T-helper 2 cell treated with Interferon-gamma antibody and Interleukin-4, amounts not matched to agents 5 μg/mL and 100 μg/mL, for 36 hours (primary cell): ENCODE results near the gene PCCA.
A peak's percentile ranks its signal among the peaks of the same experiment; 100 is the strongest.
"Not testable (repeated sequence)": the region's sequence is repeated elsewhere in the genome, so short reads cannot be mapped to it uniquely, and the experiment has no call there.

Experiments
- DNase-seq: peaks from one replicate; pipeline ENCODE4 v3.0.0; 2021; ENCODE audit warnings: low spot score
- H3K27ac Mint-ChIP-seq: one replicate; pipeline ENCODE4 v1.8.0; 2021; ENCODE audit warnings: mild to moderate bottlenecking, mixed read lengths
- H3K27me3 Mint-ChIP-seq: one replicate; pipeline ENCODE4 v1.8.0; 2021; ENCODE audit warnings: low read depth, mixed read lengths
- H3K36me3 Mint-ChIP-seq: one replicate; pipeline ENCODE4 v1.8.0; 2021; ENCODE audit warnings: low read depth, mixed read lengths
- H3K4me1 Mint-ChIP-seq: one replicate; pipeline ENCODE4 v1.8.0; 2021; ENCODE audit warnings: low read depth, mixed read lengths
- H3K4me3 Mint-ChIP-seq: one replicate; pipeline ENCODE4 v1.8.0; 2022; ENCODE audit warnings: mild to moderate bottlenecking, moderate library complexity, mixed read lengths
- H3K9me3 Mint-ChIP-seq: one replicate; pipeline ENCODE4 v1.8.0; 2021; ENCODE audit warnings: mixed read lengths

Gene PCCA

DNA sequence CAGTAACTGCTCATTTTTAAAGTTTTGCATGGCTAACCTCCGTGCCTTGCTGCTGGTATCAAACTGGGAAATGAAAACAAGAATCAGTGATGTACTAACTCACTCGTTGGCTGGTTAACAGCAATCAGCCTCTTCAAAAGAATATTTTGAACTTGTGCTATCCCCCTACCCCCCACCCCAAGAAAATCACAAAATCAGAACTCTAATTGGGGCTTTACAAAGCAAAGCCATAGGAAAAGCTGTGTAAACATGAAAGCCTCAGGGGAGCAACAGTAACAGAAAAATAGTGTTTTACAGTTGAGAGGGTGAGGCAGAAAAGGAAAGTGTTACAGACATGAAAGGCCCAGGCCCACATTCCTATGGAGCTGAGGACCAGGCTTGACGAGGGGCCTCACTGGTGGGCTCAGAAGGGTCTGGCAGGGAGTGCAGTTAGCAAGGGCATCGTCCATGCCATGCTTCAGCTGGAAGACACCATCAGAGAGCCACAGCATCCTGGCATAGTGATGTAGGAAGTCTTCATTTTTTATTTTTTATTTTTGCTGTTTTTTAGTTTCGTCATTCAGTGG, 217.6 kb downstream of the PCCA start:
- H3K27me3 Mint-ChIP-seq = no peaks in the 10 kb centered on the region
- H3K4me1 Mint-ChIP-seq = no peaks in the 10 kb centered on the region
- H3K36me3 Mint-ChIP-seq = no peaks in the 10 kb centered on the region
- no peak overlapping the region for H3K4me3 Mint-ChIP-seq
- H3K27ac Mint-ChIP-seq = no peak overlapping the region
- no peak for DNase-seq
- H3K9me3 Mint-ChIP-seq = no peaks in the 10 kb centered on the region

DNA sequence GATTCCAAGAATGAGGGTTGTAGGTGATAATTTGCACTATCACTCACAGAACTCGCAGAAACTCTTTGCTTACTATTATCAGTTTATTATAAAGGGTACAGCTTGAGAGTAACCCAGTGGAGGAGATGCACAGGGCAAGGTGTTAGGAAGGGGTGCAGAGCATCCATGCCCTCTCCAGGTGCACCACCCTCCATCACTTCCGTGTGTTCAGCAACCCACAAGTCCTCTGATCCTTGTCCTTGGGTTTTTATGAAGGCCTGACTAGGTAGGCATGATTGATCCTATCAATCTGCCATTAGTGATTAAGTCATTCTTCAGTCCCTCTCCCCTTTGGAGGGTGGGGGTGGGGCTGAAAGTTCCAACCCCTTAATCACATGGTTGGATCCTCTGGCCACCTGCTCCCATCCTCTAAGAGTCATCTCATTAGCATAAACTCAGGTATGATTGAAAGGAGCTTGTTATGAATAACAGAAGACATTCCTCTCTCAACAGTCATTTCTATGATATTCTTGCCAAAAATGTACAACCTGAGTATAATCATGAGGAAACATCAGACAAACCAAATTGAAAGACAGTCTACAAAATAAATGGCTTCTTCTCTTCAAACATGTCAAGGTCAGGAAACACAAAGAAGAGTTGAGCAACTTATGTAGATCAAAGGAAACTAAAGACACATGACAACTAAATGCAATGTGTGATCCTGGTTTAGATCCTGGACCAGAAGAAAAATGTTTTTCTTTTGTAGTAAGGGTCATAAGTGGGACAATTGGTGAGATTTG, 225.4 kb downstream of the PCCA start:
- H3K27me3 Mint-ChIP-seq = no peaks in the 10 kb centered on the region
- DNase-seq = no peak
- H3K9me3 Mint-ChIP-seq = peaks cover 6% of the 10 kb centered on the region
- no peaks in the 10 kb centered on the region for H3K36me3 Mint-ChIP-seq
- no peaks in the 10 kb centered on the region for H3K4me1 Mint-ChIP-seq
- H3K27ac Mint-ChIP-seq = no peak overlapping the region
- no peak overlapping the region for H3K4me3 Mint-ChIP-seq

DNA sequence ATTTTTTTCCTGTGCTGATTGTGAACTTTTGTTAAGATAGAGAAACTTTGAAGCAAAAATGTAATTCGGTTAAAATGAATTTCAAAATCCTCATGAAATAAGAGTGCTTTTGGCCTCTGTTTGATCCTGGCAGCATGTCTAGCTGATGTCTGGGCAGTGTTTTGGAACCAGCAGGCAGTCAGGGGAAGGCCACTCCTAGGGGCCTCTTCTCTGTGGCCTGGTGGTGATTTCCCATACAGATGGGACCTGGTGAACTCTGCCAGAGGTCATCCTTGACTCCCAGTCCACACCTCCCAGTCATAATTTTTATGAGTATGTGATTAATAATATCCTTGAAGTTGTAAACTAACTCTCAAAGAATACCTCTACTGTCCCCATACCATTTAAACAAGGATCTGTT, 226.6 kb downstream of the PCCA start:
- H3K27ac Mint-ChIP-seq = no peak overlapping the region
- no peaks in the 10 kb centered on the region for H3K27me3 Mint-ChIP-seq
- H3K9me3 Mint-ChIP-seq = peaks cover 11% of the 10 kb centered on the region
- peaks cover 4% of the 10 kb centered on the region for H3K36me3 Mint-ChIP-seq
- no peak overlapping the region for H3K4me3 Mint-ChIP-seq
- DNase-seq = no peak
- H3K4me1 Mint-ChIP-seq = no peaks in the 10 kb centered on the region

DNA sequence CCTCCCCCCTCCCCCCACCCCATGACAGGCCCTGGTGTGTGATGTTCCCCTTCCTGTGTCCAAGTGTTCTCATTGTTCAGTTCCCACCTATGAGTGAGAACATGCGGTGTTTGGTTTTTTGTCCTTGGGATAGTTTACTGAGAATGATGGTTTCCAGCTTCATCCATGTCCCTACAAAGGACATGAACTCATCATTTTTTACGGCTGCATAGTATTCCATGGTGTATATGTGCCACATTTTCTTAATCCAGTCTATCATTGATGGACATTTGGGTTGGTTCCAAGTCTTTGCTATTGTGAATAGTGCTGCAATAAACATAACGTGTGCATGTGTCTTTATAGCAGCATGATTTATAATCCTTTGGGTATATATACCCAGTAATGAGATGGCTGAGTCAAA, 229.6 kb downstream of the PCCA start:
- DNase-seq, H3K27ac Mint-ChIP-seq, H3K36me3 Mint-ChIP-seq, H3K27me3 Mint-ChIP-seq, H3K4me1 Mint-ChIP-seq, H3K4me3 Mint-ChIP-seq: not testable (repeated sequence)
- H3K9me3 Mint-ChIP-seq = peaks cover 11% of the 10 kb centered on the region

DNA sequence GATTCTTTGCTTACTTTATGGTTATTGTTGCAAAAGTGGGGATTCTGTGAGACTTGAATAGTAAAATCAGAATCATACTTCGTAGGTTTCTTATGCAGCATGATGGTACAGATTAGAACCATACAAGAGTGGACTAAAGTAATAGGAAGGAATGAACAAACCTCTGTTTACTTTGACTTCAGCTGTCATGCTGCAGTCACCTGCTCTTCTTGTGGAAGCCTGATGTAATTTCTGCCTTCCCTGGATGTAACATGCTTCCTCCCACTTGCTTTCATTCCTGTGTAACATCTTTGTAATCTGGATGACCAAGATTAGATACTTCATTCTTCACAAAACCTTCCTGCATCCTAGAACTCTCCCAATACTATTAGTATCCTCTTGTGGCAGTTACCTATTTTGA, 235.0 kb downstream of the PCCA start:
- Mint-ChIP-seq H3K27ac (no peak overlapping the region), H3K4me3 (no peak overlapping the region), H3K27me3 (no peaks in the 10 kb centered on the region), H3K9me3 (peaks cover 6% of the 10 kb centered on the region), H3K4me1 (no peaks in the 10 kb centered on the region), H3K36me3 (peaks cover 4% of the 10 kb centered on the region)
- DNase-seq = no peak

DNA sequence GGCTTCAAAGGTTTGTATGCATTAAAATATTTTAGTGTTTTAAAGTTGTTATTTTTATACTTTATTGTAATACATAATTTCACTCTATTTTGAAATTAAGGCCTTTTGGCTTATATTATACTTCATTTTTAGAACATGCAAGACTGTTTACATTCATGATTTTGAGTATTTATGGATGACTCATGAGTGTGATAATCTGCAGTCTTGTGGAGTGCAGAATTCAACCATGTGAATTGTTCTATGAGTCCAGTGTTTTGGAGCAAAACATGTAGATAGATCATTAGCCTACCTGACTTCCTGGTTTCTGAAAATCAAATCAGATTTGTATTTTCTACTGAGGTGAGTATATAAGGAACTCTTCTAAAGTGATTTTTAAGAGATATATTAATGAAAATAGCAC, 241.8 kb downstream of the PCCA start:
- no peaks in the 10 kb centered on the region for H3K27me3 Mint-ChIP-seq
- no peak overlapping the region for H3K27ac Mint-ChIP-seq
- DNase-seq = no peak
- H3K36me3 Mint-ChIP-seq = peaks cover 3% of the 10 kb centered on the region
- H3K9me3 Mint-ChIP-seq = peaks cover 14% of the 10 kb centered on the region
- no peaks in the 10 kb centered on the region for H3K4me1 Mint-ChIP-seq
- H3K4me3 Mint-ChIP-seq = no peak overlapping the region

DNA sequence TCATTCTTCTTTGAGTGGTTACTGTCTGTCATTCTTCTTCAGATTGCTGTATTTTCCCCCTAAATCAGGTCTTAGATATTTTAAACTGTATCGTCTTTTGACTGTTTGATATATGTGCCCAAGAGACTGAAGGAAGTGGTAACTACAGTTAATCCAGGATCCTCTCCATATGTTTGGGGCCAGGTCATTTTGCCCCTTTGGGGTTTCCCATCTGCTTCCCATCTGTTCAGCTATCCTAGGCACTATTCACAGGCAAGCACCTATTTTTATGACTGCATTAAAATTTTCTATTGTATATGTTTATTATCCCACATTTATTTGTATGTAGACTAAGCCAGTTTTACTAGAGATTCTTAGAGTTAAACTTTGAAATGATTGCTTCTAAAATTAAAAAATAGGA, 244.2 kb downstream of the PCCA start:
- H3K9me3 Mint-ChIP-seq = peaks cover 15% of the 10 kb centered on the region
- H3K27me3 Mint-ChIP-seq = no peaks in the 10 kb centered on the region

DNA sequence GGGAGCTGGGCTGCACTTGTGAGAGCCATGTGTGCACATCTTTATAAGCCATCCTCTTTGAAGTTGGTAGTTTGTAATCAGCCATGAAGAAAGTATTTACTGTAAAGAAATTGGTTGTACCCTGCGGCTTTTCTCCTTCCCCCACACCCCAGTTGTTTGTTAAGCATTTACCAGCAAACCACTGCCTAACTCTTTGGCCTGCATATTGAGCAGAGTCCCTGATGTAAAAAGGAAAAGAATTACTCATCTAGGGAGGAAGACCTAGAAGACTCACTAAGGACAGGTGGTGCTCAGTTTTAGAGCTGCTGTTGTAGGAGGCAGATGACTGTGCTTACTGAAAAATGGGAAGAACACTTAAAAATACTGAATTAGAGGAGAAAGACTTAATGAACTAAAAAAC, 245.3 kb downstream of the PCCA start:
- no peaks in the 10 kb centered on the region for H3K4me1 Mint-ChIP-seq
- no peak for DNase-seq
- no peak overlapping the region for H3K4me3 Mint-ChIP-seq
- H3K9me3 Mint-ChIP-seq = peaks cover 15% of the 10 kb centered on the region
- no peaks in the 10 kb centered on the region for H3K27me3 Mint-ChIP-seq
- no peak overlapping the region for H3K27ac Mint-ChIP-seq
- H3K36me3 Mint-ChIP-seq = peaks cover 3% of the 10 kb centered on the region

More for the DNA sequence above, 244.2 kb downstream of the PCCA start:
- H3K4me3 Mint-ChIP-seq = no peak overlapping the region
- H3K27ac Mint-ChIP-seq = no peak overlapping the region
- DNase-seq = no peak
- H3K4me1 Mint-ChIP-seq = no peaks in the 10 kb centered on the region
- H3K36me3 Mint-ChIP-seq = peaks cover 3% of the 10 kb centered on the region

DNA sequence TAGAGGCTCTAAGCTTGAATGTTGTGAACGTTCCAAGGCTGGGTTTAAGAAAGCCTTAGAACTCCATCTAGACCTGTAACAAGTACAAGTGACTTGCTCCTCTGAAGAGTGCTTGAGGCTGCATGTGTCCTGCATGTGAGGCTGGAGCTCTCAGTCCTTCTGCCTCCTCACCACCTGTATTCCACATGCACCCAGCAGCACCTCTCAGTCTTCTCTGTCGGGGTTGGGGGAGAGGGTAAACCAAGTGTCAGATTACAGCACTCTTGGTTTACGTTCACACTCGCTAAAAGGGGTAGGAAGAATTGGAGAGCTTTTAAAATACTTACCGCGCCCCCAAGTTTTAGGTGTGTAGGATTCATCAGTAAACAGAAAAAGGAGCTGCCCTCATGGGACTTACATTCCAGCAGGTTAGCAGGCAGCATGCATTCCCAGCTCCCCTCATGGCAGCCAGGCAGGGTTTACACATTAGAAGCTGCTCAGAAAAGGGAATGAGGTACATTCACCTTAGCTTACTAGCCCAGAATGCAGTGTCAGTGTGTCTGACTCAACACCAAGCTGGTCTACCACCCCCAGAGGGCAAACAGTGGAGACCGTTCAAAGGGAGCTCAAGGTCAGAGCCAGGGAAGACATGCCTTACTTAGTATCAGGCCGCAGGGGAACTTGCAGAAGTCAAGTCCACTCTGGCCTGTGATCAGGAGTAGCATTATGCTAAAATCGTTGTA, 248.1 kb downstream of the PCCA start:
- Mint-ChIP-seq H3K9me3 (peaks cover 15% of the 10 kb centered on the region), H3K4me3 (no peak overlapping the region), H3K4me1 (peaks cover 11% of the 10 kb centered on the region), H3K36me3 (peaks cover 3% of the 10 kb centered on the region), H3K27ac (no peak overlapping the region), H3K27me3 (no peaks in the 10 kb centered on the region)
- DNase-seq = no peak

DNA sequence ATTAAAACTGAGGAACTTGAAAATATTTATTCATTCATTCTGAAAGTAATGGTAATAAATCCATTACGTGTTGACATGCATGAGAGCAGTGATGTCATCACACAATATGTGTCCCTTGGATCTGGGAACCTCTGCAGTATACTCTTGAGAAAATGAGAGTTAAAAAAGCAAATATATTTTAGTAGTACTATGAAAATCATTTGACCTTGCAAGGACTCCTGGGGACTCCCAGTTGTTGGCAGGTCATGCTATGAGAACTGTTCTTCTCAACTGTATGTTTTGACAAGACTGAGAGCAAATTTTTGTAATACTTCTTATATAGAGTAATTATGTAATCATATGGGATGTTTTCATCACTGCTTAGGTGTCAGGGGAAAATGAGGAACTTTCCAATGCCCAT, 249.4 kb downstream of the PCCA start:
- Mint-ChIP-seq H3K27ac (no peak overlapping the region), H3K4me3 (no peak overlapping the region), H3K27me3 (no peaks in the 10 kb centered on the region), H3K4me1 (peaks cover 11% of the 10 kb centered on the region), H3K9me3 (peaks cover 15% of the 10 kb centered on the region), H3K36me3 (peaks cover 3% of the 10 kb centered on the region)
- no peak for DNase-seq

DNA sequence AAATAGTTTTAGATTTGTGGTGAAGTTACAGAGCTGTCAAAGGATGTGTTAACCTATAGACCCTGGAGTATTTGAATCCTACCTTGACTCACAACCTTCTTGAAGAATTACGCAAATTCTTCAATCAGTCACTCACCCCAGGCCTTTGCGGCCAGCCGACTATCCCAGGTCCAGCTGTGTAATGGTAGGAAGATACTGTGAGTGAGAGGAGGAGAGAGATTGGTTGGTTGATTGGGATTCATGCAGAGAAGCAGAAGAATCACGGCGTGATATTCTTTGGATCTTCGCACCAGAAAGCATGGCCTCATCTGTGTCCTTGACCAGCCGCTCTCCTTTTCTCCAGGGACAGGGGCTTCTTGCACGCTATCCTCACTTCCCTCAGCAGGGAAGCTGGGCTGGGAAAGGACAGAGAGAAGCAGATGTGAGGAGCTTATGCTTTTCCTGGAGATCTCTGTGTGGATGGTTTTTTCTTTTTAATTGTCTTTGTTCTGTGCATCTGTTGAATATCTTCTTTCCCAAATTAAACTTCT, 250.6 kb downstream of the PCCA start:
- Mint-ChIP-seq H3K36me3 (peaks cover 1% of the 10 kb centered on the region), H3K27me3 (no peaks in the 10 kb centered on the region), H3K27ac (no peak overlapping the region), H3K4me3 (no peak overlapping the region), H3K9me3 (peaks cover 12% of the 10 kb centered on the region), H3K4me1 (peaks cover 11% of the 10 kb centered on the region)
- DNase-seq = no peak

DNA sequence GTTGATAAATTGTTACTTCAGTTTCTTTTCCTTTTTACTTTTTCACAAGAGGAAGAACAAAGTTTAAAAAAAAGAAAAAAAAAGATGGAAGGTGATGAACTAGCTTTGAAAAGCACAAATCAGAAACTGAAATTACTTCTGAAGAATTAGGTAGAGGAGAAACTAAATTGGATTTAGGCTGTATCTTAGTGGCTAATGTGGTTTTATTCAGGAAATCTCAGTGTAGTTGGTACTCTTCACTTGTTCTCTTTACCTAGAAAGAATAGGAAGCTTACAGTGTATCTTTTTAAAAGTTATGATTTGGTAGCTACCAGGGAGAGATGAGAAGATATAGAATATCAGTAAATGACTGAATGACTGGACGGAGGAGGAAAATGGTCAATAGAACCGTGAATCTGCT, 252.0 kb downstream of the PCCA start:
- no peaks in the 10 kb centered on the region for H3K9me3 Mint-ChIP-seq
- no peak overlapping the region for H3K4me3 Mint-ChIP-seq
- no peaks in the 10 kb centered on the region for H3K36me3 Mint-ChIP-seq
- DNase-seq = no peak
- H3K4me1 Mint-ChIP-seq = peaks cover 11% of the 10 kb centered on the region
- H3K27ac Mint-ChIP-seq = no peak overlapping the region
- no peaks in the 10 kb centered on the region for H3K27me3 Mint-ChIP-seq

DNA sequence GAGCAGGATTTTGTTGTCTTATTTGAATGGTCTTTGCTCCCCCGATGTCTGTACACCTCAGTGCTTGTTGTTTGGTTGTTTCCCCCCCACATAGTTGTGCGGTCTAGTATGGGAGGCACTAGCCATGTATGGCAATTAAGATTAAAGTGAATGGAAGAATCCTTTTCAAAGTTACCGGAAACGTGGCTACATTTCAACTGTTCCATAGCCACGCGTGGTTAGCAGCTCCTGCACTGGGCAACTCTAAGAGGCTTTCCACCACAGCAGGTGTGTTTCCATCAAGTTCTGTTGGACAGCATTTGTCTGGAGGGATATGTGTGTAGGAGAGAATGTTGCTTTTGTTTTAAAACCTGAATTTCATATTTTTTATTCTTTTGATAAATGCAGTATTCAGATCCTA, 252.4 kb downstream of the PCCA start:
- H3K27ac Mint-ChIP-seq = no peak overlapping the region
- H3K4me3 Mint-ChIP-seq = peak overlapping the region; percentile 3
- DNase-seq = no peak

DNA sequence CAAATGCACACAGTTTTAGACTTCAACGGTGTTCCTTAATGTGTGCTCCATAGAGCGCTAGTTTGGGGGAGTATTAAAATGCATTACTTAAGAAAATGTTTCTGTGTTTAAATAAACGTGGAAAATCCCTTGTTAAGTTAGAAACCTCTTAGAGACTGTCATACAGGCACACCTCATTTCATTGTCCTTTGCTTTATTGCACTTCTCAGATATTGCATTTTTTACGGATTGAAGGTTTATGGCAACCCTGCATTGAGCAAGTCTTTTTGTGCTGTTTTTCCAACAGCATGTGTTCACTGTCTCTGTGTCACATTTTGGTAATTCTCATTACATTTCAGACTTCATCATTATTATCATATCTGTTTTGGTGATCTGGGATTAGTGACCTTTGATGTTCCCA, 255.7 kb downstream of the PCCA start:
- Mint-ChIP-seq H3K9me3 (no peaks in the 10 kb centered on the region), H3K36me3 (no peaks in the 10 kb centered on the region), H3K4me3 (no peak overlapping the region), H3K27ac (no peak overlapping the region), H3K27me3 (no peaks in the 10 kb centered on the region), H3K4me1 (peaks cover 11% of the 10 kb centered on the region)
- no peak for DNase-seq

More for the DNA sequence above, 252.4 kb downstream of the PCCA start:
- H3K36me3 Mint-ChIP-seq = no peaks in the 10 kb centered on the region
- H3K9me3 Mint-ChIP-seq = no peaks in the 10 kb centered on the region
- no peaks in the 10 kb centered on the region for H3K27me3 Mint-ChIP-seq
- H3K4me1 Mint-ChIP-seq = peaks cover 11% of the 10 kb centered on the region
